K562 (cell line): ENCODE results near the gene HNRNPLL. TPM values are rescaled to one million over a fixed set of nuclear protein-coding genes. Genes with fewer than 3 reads are reported as not detected.

ENCODE experiments used
- EZH2 ChIP-seq: IDR thresholded peaks from 2 replicates; pipeline ENCODE4 v1.6.1; 2012; ENCODE audit warnings: low read depth, mild to moderate bottlenecking, inconsistent platforms, low read length, borderline replicate concordance
- KLF6 ChIP-seq: fragments of 250-450 bp; sonication (Bioruptor Pico); IDR thresholded peaks from 2 replicates; pipeline ENCODE4 v1.4.0; 2020; ENCODE audit warnings: mild to moderate bottlenecking, moderate library complexity, borderline replicate concordance
- MED1 ChIP-seq: sonication (generic); formaldehyde crosslinking; IDR thresholded peaks from 2 replicates; pipeline ENCODE4 v1.8.1; 2023; ENCODE audit warnings: missing genetic modification reagents, borderline replicate concordance
- NEUROD1 ChIP-seq: fragments of 150-350 bp; IDR thresholded peaks from 2 replicates; pipeline ENCODE4 v1.6.1; 2014; ENCODE audit warnings: borderline replicate concordance, low read length, low read depth; ENCODE audit not compliant: partially characterized antibody
- SP2 ChIP-seq: IDR thresholded peaks from 2 replicates; pipeline ENCODE4 v1.6.1; 2011; ENCODE audit warnings: mild to moderate bottlenecking, low read depth, low read length, moderate library complexity; ENCODE audit not compliant: poor library complexity, severe bottlenecking; ENCODE audit errors: extremely low read depth
- SREBF1 ChIP-seq: fragments of 150-350 bp; IDR thresholded peaks from 2 replicates; pipeline ENCODE4 v1.6.1; 2014; ENCODE audit warnings: antibody characterized with exemption, low read depth, low read length, borderline replicate concordance
- TSC22D4 ChIP-seq: fragments of 450-650 bp; IDR thresholded peaks from 2 replicates; pipeline ENCODE4 v1.6.1; 2016; ENCODE audit warnings: missing genetic modification characterization, missing biosample characterization, control low read depth
- ZFPM2 ChIP-seq: fragments of 250-450 bp; sonication (Bioruptor Pico); IDR thresholded peaks from 2 replicates; pipeline ENCODE4 v1.5.1; 2022; ENCODE audit warnings: mild to moderate bottlenecking
- ZNF445 ChIP-seq: fragments of 250-450 bp; sonication (Bioruptor Pico); IDR thresholded peaks from 2 replicates; pipeline ENCODE4 v1.4.0; 2020; ENCODE audit warnings: low read depth, mild to moderate bottlenecking, moderate library complexity
- polyA plus RNA-seq, 8 experiments: library from polyadenylated mRNA; depleted of rRNA in 4 of 8; stranded (reverse) in 5 of 8; unstranded in 3 of 8; fragments of >200 nt; fragmentation: Nextera tagmentation in 2 of 8; fragmentation: Illumina TruSeq in 1 of 8; extraction: Ambion mirVana in 2 of 8; extraction: Trizol in 1 of 8; gene quantifications; 2 replicates each; pipeline versions ENCODE4 v1.2.1 to v1.2.3, GENCODE V29; 2011 to 2014; ENCODE audit warnings: inconsistent platforms in 1 of 8, missing spikeins in 1 of 8
- total RNA-seq, 7 experiments: library from RNA; depleted of rRNA in 6 of 7; stranded (reverse); fragments of >200 nt in 6 of 7; fragmentation: Illumina TruSeq in 2 of 7; extraction: Trizol in 2 of 7; gene quantifications; 2 replicates each; pipeline versions ENCODE4 v1.2.1 to v1.2.3, GENCODE V29; 2011 to 2021; ENCODE audit warnings: low replicate concordance in 1 of 7
- TF ChIP-seq, protein P1 (sequence below): sonication (generic); formaldehyde crosslinking; IDR thresholded peaks from 2 replicates; pipeline ENCODE4 v1.8.1; 2023; ENCODE audit warnings: mild to moderate bottlenecking, missing genetic modification reagents, moderate library complexity
- TF ChIP-seq, protein P2 (sequence below): fragments of 250-450 bp; sonication (Bioruptor Pico); IDR thresholded peaks from 2 replicates; pipeline ENCODE4 v1.5.1; 2021; ENCODE audit warnings: mild to moderate bottlenecking
- TF ChIP-seq, protein P3 (sequence below): fragments of 150-350 bp; conservative IDR thresholded peaks from 2 replicates; pipeline ENCODE4 v1.6.1; 2014; ENCODE audit warnings: low read length
- TF ChIP-seq, protein P4 (sequence below): fragments of 450-650 bp; formaldehyde crosslinking; IDR thresholded peaks from 2 replicates; pipeline ENCODE4 v1.4.0; 2020; ENCODE audit warnings: mild to moderate bottlenecking, mixed read lengths
- TF ChIP-seq, protein P5 (sequence below): fragments of 250-450 bp; sonication (Bioruptor Pico); IDR thresholded peaks from 2 replicates; pipeline ENCODE4 v1.4.0; 2020
- TF ChIP-seq, protein P6 (sequence below), 2 experiments: fragments of 450-650 bp; IDR thresholded peaks; 2 replicates each; pipeline ENCODE4 v1.6.1; 2018; ENCODE audit warnings: mild to moderate bottlenecking in 2 of 2, low read depth in 1 of 2; ENCODE audit not compliant: partially characterized antibody in 2 of 2

The HNRNPLL gene
- total and polyA plus RNA-seq, 9 of the 15 experiments (the other 6 are each of a cell fraction or from before 2014, with no cell fraction given), result 19.8 to 135 (median 57.8) TPM

DNA sequence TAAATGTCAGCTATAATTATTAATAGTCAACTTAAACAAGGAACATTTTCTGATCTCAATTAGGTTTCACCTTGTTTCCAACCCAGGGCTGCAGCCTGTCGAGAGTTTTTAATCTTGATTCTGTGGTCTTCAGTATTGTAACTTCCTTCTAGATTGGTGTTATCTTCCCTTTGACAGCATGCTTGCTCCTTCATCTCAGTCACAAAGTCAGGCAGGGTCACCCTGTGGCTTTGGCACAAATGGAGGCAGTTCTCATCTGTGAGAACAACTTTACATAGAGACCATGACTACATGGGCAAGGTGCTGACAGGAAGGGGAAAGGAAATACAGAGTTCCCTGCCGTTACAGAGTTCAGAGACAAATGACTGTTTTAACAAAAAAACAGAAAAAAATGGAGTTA lies 50.5 kb downstream of the HNRNPLL start (continued):
- TF ChIP-seq, protein P1, sequence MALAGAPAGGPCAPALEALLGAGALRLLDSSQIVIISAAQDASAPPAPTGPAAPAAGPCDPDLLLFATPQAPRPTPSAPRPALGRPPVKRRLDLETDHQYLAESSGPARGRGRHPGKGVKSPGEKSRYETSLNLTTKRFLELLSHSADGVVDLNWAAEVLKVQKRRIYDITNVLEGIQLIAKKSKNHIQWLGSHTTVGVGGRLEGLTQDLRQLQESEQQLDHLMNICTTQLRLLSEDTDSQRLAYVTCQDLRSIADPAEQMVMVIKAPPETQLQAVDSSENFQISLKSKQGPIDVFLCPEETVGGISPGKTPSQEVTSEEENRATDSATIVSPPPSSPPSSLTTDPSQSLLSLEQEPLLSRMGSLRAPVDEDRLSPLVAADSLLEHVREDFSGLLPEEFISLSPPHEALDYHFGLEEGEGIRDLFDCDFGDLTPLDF, result no peak
- TF ChIP-seq ZFPM2 (CRISPR knock-in tag) (no peak), SREBF1 (no peak), SP2 (no peak), KLF6 (CRISPR knock-in tag) (no peak), TSC22D4 (tag) (no peak), MED1 (no peak), EZH2 (no peak), ZNF445 (CRISPR knock-in tag) (no peak), NEUROD1 (peak; percentile 42)
- TF ChIP-seq, protein P2, sequence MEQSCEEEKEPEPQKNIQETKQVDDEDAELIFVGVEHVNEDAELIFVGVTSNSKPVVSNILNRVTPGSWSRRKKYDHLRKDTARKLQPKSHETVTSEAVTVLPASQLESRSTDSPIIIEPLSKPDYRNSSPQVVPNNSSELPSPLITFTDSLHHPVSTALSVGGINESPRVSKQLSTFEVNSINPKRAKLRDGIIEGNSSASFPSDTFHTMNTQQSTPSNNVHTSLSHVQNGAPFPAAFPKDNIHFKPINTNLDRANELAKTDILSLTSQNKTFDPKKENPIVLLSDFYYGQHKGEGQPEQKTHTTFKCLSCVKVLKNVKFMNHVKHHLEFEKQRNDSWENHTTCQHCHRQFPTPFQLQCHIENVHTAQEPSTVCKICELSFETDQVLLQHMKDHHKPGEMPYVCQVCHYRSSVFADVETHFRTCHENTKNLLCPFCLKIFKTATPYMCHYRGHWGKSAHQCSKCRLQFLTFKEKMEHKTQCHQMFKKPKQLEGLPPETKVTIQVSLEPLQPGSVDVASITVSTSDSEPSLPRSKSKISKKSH, result no peak
- TF ChIP-seq, protein P3, sequence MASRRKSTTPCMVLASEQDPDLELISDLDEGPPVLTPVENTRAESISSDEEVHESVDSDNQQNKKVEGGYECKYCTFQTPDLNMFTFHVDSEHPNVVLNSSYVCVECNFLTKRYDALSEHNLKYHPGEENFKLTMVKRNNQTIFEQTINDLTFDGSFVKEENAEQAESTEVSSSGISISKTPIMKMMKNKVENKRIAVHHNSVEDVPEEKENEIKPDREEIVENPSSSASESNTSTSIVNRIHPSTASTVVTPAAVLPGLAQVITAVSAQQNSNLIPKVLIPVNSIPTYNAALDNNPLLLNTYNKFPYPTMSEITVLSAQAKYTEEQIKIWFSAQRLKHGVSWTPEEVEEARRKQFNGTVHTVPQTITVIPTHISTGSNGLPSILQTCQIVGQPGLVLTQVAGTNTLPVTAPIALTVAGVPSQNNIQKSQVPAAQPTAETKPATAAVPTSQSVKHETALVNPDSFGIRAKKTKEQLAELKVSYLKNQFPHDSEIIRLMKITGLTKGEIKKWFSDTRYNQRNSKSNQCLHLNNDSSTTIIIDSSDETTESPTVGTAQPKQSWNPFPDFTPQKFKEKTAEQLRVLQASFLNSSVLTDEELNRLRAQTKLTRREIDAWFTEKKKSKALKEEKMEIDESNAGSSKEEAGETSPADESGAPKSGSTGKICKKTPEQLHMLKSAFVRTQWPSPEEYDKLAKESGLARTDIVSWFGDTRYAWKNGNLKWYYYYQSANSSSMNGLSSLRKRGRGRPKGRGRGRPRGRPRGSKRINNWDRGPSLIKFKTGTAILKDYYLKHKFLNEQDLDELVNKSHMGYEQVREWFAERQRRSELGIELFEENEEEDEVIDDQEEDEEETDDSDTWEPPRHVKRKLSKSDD, result no peak
- TF ChIP-seq, protein P4, sequence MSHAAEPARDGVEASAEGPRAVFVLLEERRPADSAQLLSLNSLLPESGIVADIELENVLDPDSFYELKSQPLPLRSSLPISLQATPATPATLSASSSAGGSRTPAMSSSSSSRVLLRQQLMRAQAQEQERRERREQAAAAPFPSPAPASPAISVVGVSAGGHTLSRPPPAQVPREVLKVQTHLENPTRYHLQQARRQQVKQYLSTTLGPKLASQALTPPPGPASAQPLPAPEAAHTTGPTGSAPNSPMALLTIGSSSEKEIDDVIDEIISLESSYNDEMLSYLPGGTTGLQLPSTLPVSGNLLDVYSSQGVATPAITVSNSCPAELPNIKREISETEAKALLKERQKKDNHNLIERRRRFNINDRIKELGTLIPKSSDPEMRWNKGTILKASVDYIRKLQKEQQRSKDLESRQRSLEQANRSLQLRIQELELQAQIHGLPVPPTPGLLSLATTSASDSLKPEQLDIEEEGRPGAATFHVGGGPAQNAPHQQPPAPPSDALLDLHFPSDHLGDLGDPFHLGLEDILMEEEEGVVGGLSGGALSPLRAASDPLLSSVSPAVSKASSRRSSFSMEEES (CRISPR knock-in tag), result no peak
- TF ChIP-seq, protein P5, sequence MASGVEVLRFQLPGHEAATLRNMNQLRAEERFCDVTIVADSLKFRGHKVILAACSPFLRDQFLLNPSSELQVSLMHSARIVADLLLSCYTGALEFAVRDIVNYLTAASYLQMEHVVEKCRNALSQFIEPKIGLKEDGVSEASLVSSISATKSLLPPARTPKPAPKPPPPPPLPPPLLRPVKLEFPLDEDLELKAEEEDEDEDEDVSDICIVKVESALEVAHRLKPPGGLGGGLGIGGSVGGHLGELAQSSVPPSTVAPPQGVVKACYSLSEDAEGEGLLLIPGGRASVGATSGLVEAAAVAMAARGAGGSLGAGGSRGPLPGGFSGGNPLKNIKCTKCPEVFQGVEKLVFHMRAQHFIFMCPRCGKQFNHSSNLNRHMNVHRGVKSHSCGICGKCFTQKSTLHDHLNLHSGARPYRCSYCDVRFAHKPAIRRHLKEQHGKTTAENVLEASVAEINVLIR, result no peak
- TF ChIP-seq, protein P6, sequence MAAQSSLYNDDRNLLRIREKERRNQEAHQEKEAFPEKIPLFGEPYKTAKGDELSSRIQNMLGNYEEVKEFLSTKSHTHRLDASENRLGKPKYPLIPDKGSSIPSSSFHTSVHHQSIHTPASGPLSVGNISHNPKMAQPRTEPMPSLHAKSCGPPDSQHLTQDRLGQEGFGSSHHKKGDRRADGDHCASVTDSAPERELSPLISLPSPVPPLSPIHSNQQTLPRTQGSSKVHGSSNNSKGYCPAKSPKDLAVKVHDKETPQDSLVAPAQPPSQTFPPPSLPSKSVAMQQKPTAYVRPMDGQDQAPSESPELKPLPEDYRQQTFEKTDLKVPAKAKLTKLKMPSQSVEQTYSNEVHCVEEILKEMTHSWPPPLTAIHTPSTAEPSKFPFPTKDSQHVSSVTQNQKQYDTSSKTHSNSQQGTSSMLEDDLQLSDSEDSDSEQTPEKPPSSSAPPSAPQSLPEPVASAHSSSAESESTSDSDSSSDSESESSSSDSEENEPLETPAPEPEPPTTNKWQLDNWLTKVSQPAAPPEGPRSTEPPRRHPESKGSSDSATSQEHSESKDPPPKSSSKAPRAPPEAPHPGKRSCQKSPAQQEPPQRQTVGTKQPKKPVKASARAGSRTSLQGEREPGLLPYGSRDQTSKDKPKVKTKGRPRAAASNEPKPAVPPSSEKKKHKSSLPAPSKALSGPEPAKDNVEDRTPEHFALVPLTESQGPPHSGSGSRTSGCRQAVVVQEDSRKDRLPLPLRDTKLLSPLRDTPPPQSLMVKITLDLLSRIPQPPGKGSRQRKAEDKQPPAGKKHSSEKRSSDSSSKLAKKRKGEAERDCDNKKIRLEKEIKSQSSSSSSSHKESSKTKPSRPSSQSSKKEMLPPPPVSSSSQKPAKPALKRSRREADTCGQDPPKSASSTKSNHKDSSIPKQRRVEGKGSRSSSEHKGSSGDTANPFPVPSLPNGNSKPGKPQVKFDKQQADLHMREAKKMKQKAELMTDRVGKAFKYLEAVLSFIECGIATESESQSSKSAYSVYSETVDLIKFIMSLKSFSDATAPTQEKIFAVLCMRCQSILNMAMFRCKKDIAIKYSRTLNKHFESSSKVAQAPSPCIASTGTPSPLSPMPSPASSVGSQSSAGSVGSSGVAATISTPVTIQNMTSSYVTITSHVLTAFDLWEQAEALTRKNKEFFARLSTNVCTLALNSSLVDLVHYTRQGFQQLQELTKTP (IDR thresholded peaks at IDR 0.05; ENCODE audit: low read depth in 1 of 2, partially characterized antibody in 2 of 2), result no peak
